Ovary (tissue), 9 donors: ENCODE measurements around the gene THAP4. TPM values are rescaled to one million over a fixed set of nuclear protein-coding genes. Genes with fewer than 3 reads are reported as not detected.
A peak's percentile ranks its signal among the peaks of the same experiment; 100 is the strongest.

Experiments used
- DNase-seq, 5 donors: peaks; one replicate each; pipeline ENCODE4 v3.0.0-alpha.2; 2019 to 2020
- H3K27ac ChIP-seq, 2 donors: fragments of 200-600 bp; one replicate each; pipeline versions ENCODE4 v1.5.1 to v1.8.0; 2019 to 2022
- H3K27me3 ChIP-seq: fragments of 200-600 bp; one replicate; pipeline ENCODE4 v1.8.0; 2022
- H3K36me3 ChIP-seq: fragments of 200-600 bp; sonication (generic); one replicate; pipeline ENCODE4 v1.5.1; 2019
- H3K4me1 ChIP-seq: one replicate; pipeline ENCODE4 v1.8.1; 2013; ENCODE audit warnings: mild to moderate bottlenecking, moderate library complexity; ENCODE audit not compliant: insufficient read depth
- H3K4me3 ChIP-seq: fragments of 200-600 bp; sonication (generic); one replicate; pipeline ENCODE4 v1.5.1; 2017
- H3K9me3 ChIP-seq, 2 donors: fragments of 200-600 bp in 1 of 2; sonication (generic) in 1 of 2; one replicate each; pipeline versions ENCODE4 v1.5.1 to v1.8.1; 2013 to 2019; ENCODE audit warnings: mild to moderate bottlenecking in 1 of 2, moderate library complexity in 1 of 2
- EP300 ChIP-seq: sonication (generic); formaldehyde crosslinking; IDR thresholded peaks from one replicate; pipeline ENCODE4 v1.6.1; 2017; ENCODE audit warnings: antibody characterized with exemption
- POLR2A ChIP-seq: fragments of 450-650 bp; IDR thresholded peaks from one replicate; pipeline ENCODE4 v1.6.1; 2017; ENCODE audit warnings: antibody characterized with exemption, mild to moderate bottlenecking, moderate library complexity
- WGBS, 3 donors: extraction: QIAGEN DNeasy Blood & Tissue Kit in 1 of 3; methylation state at CpG; one replicate each; pipeline versions ENCODE4 v1.1.5 to v1.1.7; 2013 to 2017; 5-methylcytosine and 5-hydroxymethylcytosine counted together
- intact Hi-C, 4 donors: fragments of 100-400 bp; cut with DNase I; formaldehyde crosslinking; loops; one replicate each; pipeline versions ENCODE4 v1.11.0 to v1.15.1; 2022 to 2023
- polyA plus RNA-seq, 2 donors: library from polyadenylated mRNA; stranded (reverse); fragments of 200-250 nt in 1 of 2; fragments of 350-450 nt in 1 of 2; fragmentation: Illumina TruSeq in 1 of 2; extraction: RNeasy Lipid Tissue Mini Kit (QIAGEN cat#74804) in 1 of 2; gene quantifications; one replicate each; pipeline ENCODE4 v1.2.3, GENCODE V29; 2013 to 2014
- total RNA-seq, 7 donors: library from RNA; depleted of rRNA in 2 of 7; stranded (reverse); fragments of >200 nt in 2 of 7; fragmentation: NEBNext Ultra II Directional in 3 of 7; extraction: Animal tissue kit (Norgen Biotek cat#: 25700) in 3 of 7; gene quantifications; one replicate each; pipeline versions ENCODE4 v1.1.0 to v1.2.4, GENCODE V29; 2016 to 2023
- TF ChIP-seq, protein P1 (sequence below), 3 donors: fragments of 450-650 bp in 2 of 3; fragments of 200-600 bp in 1 of 3; IDR thresholded peaks; one replicate each; pipeline versions ENCODE4 v1.5.1 to v1.8.0; 2016 to 2022; ENCODE audit warnings: antibody characterized with exemption in 3 of 3, mild to moderate bottlenecking in 1 of 3
- donor health status: DM: no; HTN: no; CAD: no; lungs with moderate emphysema.
- donor health status: DM: no; HTN: no; CAD: no.
- donor health status: Bipolar disorder and iron deficiency.
- donor health status: DM: yes; HTN: yes; CAD: no.
- donor health status: DM: no; HTN: no; CAD: no.
- donor health status: DM: yes; HTN: yes; CAD: no.

Gene THAP4
- total and polyA plus RNA-seq, 9 donors = 12.1 to 54.7 (median 40.3) TPM

DNA sequence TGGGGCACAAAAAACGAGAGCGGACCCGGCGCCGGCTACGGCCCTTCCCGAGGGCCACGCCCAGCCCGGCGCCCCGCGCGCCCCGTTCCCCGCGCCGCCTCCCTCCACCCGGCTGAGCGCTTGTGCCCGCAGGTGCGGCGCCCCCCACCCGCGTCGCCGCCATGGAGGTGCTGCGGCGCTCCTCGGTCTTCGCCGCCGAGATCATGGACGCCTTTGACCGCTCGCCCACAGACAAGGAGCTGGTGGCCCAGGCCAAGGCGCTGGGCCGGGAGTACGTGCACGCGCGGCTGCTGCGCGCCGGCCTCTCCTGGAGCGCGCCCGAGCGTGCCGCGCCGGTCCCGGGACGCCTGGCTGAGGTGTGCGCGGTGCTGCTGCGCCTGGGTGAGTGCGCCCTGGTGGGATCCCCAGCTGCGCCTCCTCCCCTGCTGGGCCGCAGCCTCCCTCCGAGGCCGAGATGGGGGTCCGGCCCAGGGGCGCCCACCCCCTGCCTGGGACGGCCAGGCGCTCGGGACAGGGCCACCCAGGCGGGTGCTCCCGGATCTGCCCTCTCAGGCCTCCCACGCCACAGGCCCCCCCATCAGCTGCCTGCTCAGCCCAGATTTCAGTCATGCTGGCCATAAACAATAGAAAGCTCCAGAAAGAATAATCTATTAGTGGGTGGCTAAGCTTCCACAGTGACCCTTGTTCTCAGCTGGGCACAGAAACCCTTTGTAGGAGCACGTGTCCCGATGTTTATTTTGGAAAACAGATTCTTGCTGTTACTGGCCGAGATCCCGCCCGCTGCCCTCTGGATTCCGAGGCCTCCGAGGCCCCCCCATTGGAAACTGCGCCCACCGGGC, 77.4 kb downstream of the THAP4 start:
- 1 to 2% (median 2%) methylated on average over 43 to 78 of the region's 78 CpGs for WGBS, 3 donors
- Histone ChIP-seq H3K4me3 (peak overlapping the region; percentile 46), H3K27ac (peak overlapping the region; percentile 17 to 71), H3K27me3 (no peaks in the 10 kb centered on the region), H3K36me3 (no peaks in the 10 kb centered on the region), H3K4me1 (peaks cover 15% of the 10 kb centered on the region), H3K9me3 (no peaks in the 10 kb centered on the region)
- intact Hi-C loops = no loop called here
- peak in 4 of 5 donors; percentile 33 to 63 (median 51) for DNase-seq
- no peak for TF ChIP-seq POLR2A
- TF ChIP-seq, protein P1, sequence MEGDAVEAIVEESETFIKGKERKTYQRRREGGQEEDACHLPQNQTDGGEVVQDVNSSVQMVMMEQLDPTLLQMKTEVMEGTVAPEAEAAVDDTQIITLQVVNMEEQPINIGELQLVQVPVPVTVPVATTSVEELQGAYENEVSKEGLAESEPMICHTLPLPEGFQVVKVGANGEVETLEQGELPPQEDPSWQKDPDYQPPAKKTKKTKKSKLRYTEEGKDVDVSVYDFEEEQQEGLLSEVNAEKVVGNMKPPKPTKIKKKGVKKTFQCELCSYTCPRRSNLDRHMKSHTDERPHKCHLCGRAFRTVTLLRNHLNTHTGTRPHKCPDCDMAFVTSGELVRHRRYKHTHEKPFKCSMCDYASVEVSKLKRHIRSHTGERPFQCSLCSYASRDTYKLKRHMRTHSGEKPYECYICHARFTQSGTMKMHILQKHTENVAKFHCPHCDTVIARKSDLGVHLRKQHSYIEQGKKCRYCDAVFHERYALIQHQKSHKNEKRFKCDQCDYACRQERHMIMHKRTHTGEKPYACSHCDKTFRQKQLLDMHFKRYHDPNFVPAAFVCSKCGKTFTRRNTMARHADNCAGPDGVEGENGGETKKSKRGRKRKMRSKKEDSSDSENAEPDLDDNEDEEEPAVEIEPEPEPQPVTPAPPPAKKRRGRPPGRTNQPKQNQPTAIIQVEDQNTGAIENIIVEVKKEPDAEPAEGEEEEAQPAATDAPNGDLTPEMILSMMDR (IDR thresholded peaks at IDR 0.05) = no peak
- no peak for TF ChIP-seq EP300

DNA sequence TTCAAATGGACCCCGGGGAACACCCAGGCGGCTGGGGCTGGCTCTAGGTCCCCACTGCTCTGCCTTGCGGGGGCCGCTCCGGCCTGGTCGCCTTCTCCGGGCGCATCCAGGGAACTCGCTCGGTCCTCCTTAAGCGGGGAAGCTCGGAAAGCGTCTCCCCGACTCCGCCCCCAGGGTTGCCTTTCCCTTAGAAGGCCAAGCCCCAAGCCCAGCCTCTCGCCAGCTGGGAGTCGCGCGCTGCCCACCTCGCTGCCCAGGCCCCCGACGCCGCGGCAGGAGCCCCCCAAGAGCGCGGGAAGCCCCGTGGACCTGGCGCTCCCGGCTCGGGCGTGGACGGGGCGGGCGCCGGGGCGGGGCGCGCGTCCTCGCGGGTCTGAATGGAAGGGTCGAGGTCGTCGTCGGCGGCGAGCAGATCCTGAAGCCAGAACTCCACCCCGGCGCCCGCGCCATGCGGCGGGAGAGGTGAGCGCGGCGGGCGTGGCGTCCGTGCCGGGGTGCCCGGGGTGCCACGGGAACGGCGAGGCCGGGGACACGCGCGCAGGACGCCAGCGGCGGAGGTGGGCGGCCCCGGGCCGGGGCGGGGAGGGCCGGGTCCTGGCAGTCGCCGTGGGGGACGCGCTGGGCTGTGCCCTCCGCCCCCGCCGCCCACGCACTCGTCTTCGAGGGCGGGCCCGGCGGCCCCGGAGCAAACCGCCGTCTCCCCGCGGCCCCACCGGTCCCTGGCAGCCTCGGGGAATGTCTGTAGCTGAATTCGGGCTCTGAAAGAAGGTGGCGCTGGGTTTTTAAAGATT, 78.2 kb downstream of the THAP4 start, which contains the start of gene BOK:
Gene BOK (plus strand): TSS at position 214 of the 791 bp plus-strand sequence. CDS start 739 bp downstream, outside the sequence.
- Histone ChIP-seq H3K27ac (peak within 1 kb of the TSS; percentile 17 to 71), H3K9me3 (no peaks in the 10 kb centered on the region), H3K36me3 (no peaks in the 10 kb centered on the region), H3K27me3 (no peaks in the 10 kb centered on the region), H3K4me1 (peaks cover 15% of the 10 kb centered on the region), H3K4me3 (peak within 1 kb of the TSS; percentile 46)
- intact Hi-C loops = no loop called here
- WGBS, 3 donors = 1% methylated on average over 31 to 98 of the region's 98 CpGs
- TF ChIP-seq, protein P1 (IDR thresholded peaks at IDR 0.05) = no peak
- no peak for TF ChIP-seq POLR2A
- TF ChIP-seq EP300 = no peak
- DNase-seq = peak; percentile 49 to 70 (median 58)

DNA sequence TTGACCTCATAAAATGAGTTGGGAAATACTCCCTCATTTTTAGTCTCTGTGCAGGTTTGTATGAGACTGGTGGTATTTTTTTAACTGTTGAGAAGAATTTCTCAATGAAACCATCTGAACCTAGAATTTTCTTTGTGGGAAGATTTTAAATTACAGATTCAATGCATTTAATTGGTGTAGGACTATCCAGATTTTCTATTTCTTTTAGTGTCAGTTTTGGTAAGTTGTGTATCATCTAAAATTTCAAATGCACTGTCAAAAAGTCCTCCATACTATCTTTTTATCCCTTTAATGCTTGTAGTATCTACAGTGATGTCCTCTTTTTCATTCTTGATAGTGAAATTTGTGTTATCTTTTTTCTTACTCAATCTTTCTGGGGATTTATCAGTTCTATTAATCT, 80.2 kb downstream of the THAP4 start:
- H3K4me1 ChIP-seq = peaks cover 11% of the 10 kb centered on the region
- DNase-seq = no peak
- H3K36me3 ChIP-seq = no peaks in the 10 kb centered on the region
- no peak overlapping the region for H3K27ac ChIP-seq
- H3K27me3 ChIP-seq = no peaks in the 10 kb centered on the region
- no peaks in the 10 kb centered on the region for H3K9me3 ChIP-seq
- intact Hi-C loops = no loop called here
- TF ChIP-seq EP300 (no peak), POLR2A (no peak)
- TF ChIP-seq, protein P1 (IDR thresholded peaks at IDR 0.05) = no peak
- H3K4me3 ChIP-seq = no peak overlapping the region

DNA sequence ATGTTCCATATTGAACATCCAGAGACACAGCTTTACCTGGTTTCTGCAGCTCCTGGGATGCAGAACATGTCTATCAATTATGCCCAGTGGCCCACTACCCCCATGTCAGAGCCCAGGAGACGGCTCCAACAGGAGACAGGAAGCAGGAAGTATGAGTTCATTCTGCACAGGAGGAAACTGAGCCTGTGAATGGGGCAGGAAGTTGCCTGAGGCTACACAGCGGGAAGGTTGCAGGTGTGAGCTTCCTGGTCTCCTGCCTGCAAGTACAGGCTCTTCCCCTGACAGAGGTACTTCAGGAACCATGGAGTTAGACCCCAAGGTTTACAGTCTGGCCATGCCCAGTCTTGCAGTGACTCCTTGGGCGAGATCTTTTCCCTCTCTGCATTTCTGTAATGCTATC, 81.2 kb downstream of the THAP4 start:
- DNase-seq = no peak
- intact Hi-C loops = no loop called here
- 52 to 82% (median 61%) methylated on average over 3 of the region's 3 CpGs for WGBS, 3 donors
- H3K27ac ChIP-seq = no peak overlapping the region
- H3K36me3 ChIP-seq = no peaks in the 10 kb centered on the region
- TF ChIP-seq EP300 (no peak), POLR2A (no peak)
- TF ChIP-seq, protein P1 (IDR thresholded peaks at IDR 0.05) = no peak
- no peaks in the 10 kb centered on the region for H3K27me3 ChIP-seq
- H3K4me3 ChIP-seq = no peak overlapping the region
- no peaks in the 10 kb centered on the region for H3K9me3 ChIP-seq
- peaks cover 7% of the 10 kb centered on the region for H3K4me1 ChIP-seq
